H4 (cell line): ENCODE data around the gene SLC6A19. TPM values are rescaled to one million over a fixed set of nuclear protein-coding genes. Genes with fewer than 3 reads are reported as not detected.

ENCODE experiments used
- DNase-seq: peaks from one replicate; pipeline ENCODE4 v3.0.0-alpha.2; 2015; ENCODE audit warnings: low spot score
- total RNA-seq: library from RNA; depleted of rRNA; stranded (reverse); fragments of >200 nt; shearing (Covaris generic); gene quantifications from 2 replicates; pipeline ENCODE4 v1.2.3, GENCODE V29; 2014

The SLC6A19 gene
- total RNA-seq, 1 experiment from 2014 or later: not detected

- no peak for DNase-seq
These were observed 21.3 kb upstream of the SLC6A19 start for GRCh38 chr5:1180096-1180495.

- DNase-seq: no peak
These were observed 20.5 kb upstream of the SLC6A19 start for GRCh38 chr5:1180841-1181271.

- DNase-seq: no peak
These were observed 19.7 kb upstream of the SLC6A19 start for GRCh38 chr5:1181451-1182359.

- no peak for DNase-seq
These were observed 19.1 kb upstream of the SLC6A19 start for GRCh38 chr5:1182360-1182632.

GRCh38 chr5:1182633-1183423 is 18.6 kb upstream of the SLC6A19 start:
- no peak for DNase-seq

- DNase-seq: no peak
These were observed 17.8 kb upstream of the SLC6A19 start for GRCh38 chr5:1183424-1184162.

GRCh38 chr5:1184163-1184470 is 17.3 kb upstream of the SLC6A19 start:
- DNase-seq: no peak

GRCh38 chr5:1184481-1184880 is 16.9 kb upstream of the SLC6A19 start:
- DNase-seq: no peak

- DNase-seq: no peak
These were observed 16.3 kb upstream of the SLC6A19 start for GRCh38 chr5:1185038-1185627.

GRCh38 chr5:1185629-1186350 is 15.6 kb upstream of the SLC6A19 start:
- no peak for DNase-seq

- DNase-seq: no peak
These were observed 14.8 kb upstream of the SLC6A19 start for GRCh38 chr5:1186351-1187233.

- DNase-seq: no peak
These were observed 14.0 kb upstream of the SLC6A19 start for GRCh38 chr5:1187234-1187949.

GRCh38 chr5:1187950-1188334 is 13.5 kb upstream of the SLC6A19 start:
- no peak for DNase-seq

GRCh38 chr5:1188464-1188863 is 12.9 kb upstream of the SLC6A19 start:
- DNase-seq: no peak

GRCh38 chr5:1189269-1189668 is 12.1 kb upstream of the SLC6A19 start:
- DNase-seq: no peak

- DNase-seq: no peak
These were observed 11.1 kb upstream of the SLC6A19 start for GRCh38 chr5:1190278-1190677.

GRCh38 chr5:1190837-1191239 is 10.6 kb upstream of the SLC6A19 start:
- no peak for DNase-seq

GRCh38 chr5:1192971-1193590 is 8.3 kb upstream of the SLC6A19 start:
- no peak for DNase-seq

- DNase-seq: no peak
These were observed 7.8 kb upstream of the SLC6A19 start for GRCh38 chr5:1193591-1193985.
